GM19452 (cell line): ENCODE data around the gene GGTLC3.
"Not testable (repeated sequence)": the region's sequence is repeated elsewhere in the genome, so short reads cannot be mapped to it uniquely, and the experiment has no call there.

ENCODE experiments used
- ATAC-seq: cut with Tn5 transposase; IDR thresholded peaks from one replicate; pipeline ENCODE4 v1.9.1; 2021; ENCODE audit not compliant: unreplicated experiment

Gene GGTLC3

GRCh38 chr22:18522762-18523161 is 4.8 kb upstream of the GGTLC3 start:
- not testable (repeated sequence) for ATAC-seq

DNA sequence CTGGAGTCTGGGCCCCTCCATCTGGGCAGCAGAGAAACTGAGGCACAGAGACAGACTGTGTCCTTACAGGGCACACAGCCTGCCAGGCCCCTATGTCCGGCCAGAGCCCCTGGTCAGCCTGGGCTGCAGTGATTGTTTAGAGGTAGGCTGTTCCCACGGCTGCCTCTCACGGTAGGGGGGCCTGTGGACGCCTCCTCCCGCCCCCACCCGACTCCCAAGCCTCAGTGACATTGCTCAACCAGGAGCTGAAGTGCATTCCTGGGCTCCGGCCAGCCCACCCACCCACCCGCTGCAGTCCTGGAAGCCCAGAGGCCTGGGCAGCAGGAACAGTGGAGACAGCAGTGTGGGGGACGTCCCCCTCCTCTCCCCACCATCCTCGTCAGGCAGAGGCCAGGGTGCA is 4.5 kb downstream of the GGTLC3 start:
- ATAC-seq, result not testable (repeated sequence)

DNA sequence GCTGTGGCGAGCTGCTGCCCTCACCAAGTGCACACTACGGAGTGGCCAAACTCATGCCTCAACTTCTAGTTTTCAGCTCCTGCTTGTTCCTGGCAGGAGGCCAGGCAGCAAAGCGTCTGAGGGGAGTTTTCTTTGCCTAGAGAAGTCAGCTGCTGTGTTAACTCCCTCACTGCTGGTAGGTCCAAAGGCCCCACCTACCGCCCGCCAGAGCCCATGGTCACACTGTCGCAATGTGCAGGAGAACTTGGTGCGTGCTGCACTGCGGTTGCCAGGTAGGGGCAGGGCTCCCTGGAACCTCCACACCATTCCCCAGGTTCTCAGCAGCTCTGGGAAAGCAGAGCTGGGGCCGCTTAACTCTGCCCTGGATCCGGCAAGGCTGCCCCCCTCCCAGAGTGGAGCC is 5.6 kb downstream of the GGTLC3 start:
- not testable (repeated sequence) for ATAC-seq

- ATAC-seq, result not testable (repeated sequence)
Observed at GRCh38 chr22:18511327-18511726, 6.6 kb downstream of the GGTLC3 start.

- not testable (repeated sequence) for ATAC-seq
Observed at GRCh38 chr22:18496227-18496626, 21.7 kb downstream of the GGTLC3 start.
